ENCODE data around the gene GPR176.

GRCh38 chr15:39830166-39830565, 89.9 kb downstream of the GPR176 start:
- TF ChIP-seq CTCF (IDR thresholded peaks at IDR 0.05; ENCODE audit: poor library complexity) (no peak), EZH2 (IDR thresholded peaks at IDR 0.05; ENCODE audit: borderline replicate concordance) (no peak), EZH2phosphoT487 (IDR thresholded peaks at IDR 0.05; ENCODE audit: low read depth, severe bottlenecking, unreplicated experiment) (no peak)
